Progenitor cell of endocrine pancreas (in vitro differentiated cells): ENCODE results near the gene RGS3. TPM values are rescaled to one million over a fixed set of nuclear protein-coding genes. Genes with fewer than 3 reads are reported as not detected.

Experiments used
- DNase-seq: peaks from one replicate; pipeline ENCODE4 v3.0.0; 2021; ENCODE audit warnings: low spot score; ENCODE audit not compliant: unreplicated experiment
- H3K27ac Mint-ChIP-seq: 2 replicates; pipeline ENCODE4 v1.8.0; 2021; ENCODE audit warnings: mild to moderate bottlenecking, moderate library complexity, mixed read lengths
- H3K27me3 Mint-ChIP-seq: 2 replicates; pipeline ENCODE4 v1.8.0; 2021; ENCODE audit warnings: mixed read lengths
- H3K36me3 Mint-ChIP-seq: 2 replicates; pipeline ENCODE4 v1.8.0; 2022; ENCODE audit warnings: mixed read lengths; ENCODE audit not compliant: insufficient read depth
- H3K4me1 Mint-ChIP-seq: 2 replicates; pipeline ENCODE4 v1.8.0; 2021; ENCODE audit warnings: low read depth, mixed read lengths
- H3K4me3 Mint-ChIP-seq: 2 replicates; pipeline ENCODE4 v1.8.0; 2021; ENCODE audit warnings: low read depth, mild to moderate bottlenecking, moderate library complexity, mixed read lengths
- H3K9me3 Mint-ChIP-seq: 2 replicates; pipeline ENCODE4 v1.8.0; 2021; ENCODE audit warnings: low read depth, mixed read lengths
- total RNA-seq: library from RNA; stranded (reverse); gene quantifications from 2 replicates; pipeline ENCODE4 v1.2.1, GENCODE V29; 2021
- TF ChIP-seq, protein P1 (sequence below): fragments of 200-600 bp; sonication (generic); IDR thresholded peaks from one replicate; pipeline ENCODE4 v1.5.0; 2021; ENCODE audit warnings: antibody characterized with exemption, mild to moderate bottlenecking; ENCODE audit not compliant: unreplicated experiment

The RGS3 gene
- total RNA-seq, 1 donor from 2014 or later, result 39.3 TPM

DNA sequence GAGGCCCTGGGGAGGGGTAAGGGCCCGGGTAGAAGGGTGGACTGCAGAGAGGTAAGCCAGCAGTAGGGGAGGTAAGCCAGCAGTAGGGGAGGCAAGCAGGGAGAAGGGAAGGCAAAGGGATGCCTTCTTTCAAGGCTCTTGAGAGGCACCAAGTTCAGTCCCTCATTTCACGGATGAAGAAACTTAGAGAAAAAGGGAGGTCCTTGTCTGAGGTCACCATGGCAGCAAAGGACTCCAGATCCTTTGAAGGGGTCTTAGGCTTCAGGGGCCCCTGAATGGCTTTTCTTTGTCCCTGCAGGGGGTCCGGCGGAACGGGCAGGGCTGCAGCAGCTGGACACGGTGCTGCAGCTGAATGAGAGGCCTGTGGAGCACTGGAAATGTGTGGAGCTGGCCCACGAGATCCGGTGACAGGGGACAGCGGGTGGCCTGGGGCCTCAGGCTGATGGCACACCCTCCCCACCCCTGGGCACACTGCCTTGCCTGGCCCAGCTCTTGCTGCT, 42.6 kb downstream of the RGS3 start:
- no peak for DNase-seq

DNA sequence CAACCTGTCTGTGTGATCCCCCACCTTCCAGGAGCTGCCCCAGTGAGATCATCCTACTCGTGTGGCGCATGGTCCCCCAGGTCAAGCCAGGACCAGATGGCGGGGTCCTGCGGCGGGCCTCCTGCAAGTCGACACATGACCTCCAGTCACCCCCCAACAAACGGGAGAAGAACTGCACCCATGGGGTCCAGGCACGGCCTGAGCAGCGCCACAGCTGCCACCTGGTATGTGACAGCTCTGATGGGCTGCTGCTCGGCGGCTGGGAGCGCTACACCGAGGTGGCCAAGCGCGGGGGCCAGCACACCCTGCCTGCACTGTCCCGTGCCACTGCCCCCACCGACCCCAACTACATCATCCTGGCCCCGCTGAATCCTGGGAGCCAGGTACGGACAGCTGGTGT, 43.7 kb downstream of the RGS3 start:
- TF ChIP-seq, protein P1, sequence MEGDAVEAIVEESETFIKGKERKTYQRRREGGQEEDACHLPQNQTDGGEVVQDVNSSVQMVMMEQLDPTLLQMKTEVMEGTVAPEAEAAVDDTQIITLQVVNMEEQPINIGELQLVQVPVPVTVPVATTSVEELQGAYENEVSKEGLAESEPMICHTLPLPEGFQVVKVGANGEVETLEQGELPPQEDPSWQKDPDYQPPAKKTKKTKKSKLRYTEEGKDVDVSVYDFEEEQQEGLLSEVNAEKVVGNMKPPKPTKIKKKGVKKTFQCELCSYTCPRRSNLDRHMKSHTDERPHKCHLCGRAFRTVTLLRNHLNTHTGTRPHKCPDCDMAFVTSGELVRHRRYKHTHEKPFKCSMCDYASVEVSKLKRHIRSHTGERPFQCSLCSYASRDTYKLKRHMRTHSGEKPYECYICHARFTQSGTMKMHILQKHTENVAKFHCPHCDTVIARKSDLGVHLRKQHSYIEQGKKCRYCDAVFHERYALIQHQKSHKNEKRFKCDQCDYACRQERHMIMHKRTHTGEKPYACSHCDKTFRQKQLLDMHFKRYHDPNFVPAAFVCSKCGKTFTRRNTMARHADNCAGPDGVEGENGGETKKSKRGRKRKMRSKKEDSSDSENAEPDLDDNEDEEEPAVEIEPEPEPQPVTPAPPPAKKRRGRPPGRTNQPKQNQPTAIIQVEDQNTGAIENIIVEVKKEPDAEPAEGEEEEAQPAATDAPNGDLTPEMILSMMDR, result no peak
- H3K9me3 Mint-ChIP-seq, result no peaks in the 10 kb centered on the region
- H3K27me3 Mint-ChIP-seq, result no peaks in the 10 kb centered on the region
- H3K27ac Mint-ChIP-seq, result no peak overlapping the region
- H3K4me1 Mint-ChIP-seq, result peaks cover 5% of the 10 kb centered on the region
- H3K4me3 Mint-ChIP-seq, result no peak overlapping the region
- DNase-seq, result no peak
- H3K36me3 Mint-ChIP-seq, result peaks cover 12% of the 10 kb centered on the region

More for the DNA sequence above, 42.6 kb downstream of the RGS3 start:
- no peaks in the 10 kb centered on the region for H3K9me3 Mint-ChIP-seq
- H3K27ac Mint-ChIP-seq, result no peak overlapping the region
- peaks cover 12% of the 10 kb centered on the region for H3K36me3 Mint-ChIP-seq
- no peak overlapping the region for H3K4me3 Mint-ChIP-seq
- H3K4me1 Mint-ChIP-seq, result peaks cover 5% of the 10 kb centered on the region
- H3K27me3 Mint-ChIP-seq, result no peaks in the 10 kb centered on the region
- TF ChIP-seq, protein P1, result no peak

DNA sequence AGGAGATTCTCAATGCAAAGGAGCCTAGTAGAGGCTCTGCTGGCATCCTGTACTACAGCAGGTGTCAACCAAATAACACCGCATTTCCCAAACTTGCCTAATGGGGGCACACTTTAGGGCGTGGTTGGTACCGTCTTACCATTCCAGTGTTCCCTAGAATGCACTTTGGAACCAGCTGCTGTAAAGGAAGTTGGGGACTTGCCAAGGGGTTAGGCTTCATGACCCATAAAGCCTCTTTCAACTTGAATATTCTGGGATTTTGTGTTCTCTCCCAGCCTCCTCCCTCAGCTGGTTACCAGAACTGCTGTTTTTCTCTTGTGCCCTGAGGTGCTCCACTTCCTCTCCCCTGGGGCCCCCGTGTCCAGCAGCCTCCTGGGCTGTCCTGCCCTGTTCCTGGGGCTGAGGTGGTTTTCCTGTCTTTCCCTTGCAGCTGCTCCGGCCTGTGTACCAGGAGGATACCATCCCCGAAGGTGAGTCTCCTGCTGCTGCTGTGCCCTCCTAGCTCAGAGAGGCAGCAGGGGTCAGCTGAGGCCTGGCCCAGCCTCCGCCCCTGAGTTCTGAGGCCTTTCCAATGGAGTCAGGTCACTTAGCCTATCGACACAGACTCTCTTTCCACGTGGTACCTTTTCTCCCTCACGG, 44.7 kb downstream of the RGS3 start:
- Mint-ChIP-seq H3K27ac (no peak overlapping the region), H3K4me1 (peaks cover 5% of the 10 kb centered on the region)

DNA sequence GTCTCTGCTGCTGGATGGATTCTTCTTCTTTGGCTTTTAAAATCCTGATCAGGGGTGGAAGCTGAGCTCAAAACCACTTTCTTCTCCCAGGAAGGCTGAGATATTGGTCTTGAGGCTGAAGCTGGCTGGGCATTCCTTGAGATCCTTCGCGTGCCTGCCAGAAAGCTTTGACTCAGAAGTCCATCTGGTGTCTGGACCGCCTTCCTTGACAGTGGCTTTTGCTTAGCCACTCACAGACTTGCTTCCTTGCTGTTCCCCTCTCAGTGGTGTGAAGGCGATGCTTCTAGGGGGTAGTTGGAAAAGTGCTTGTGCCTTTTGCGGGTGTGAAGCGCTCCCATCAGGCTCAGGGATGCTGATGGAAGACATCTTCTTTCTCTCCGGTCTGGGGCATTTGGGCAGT, 45.9 kb downstream of the RGS3 start:
- no peak overlapping the region for H3K27ac Mint-ChIP-seq
- H3K27me3 Mint-ChIP-seq, result no peaks in the 10 kb centered on the region
- H3K9me3 Mint-ChIP-seq, result no peaks in the 10 kb centered on the region
- TF ChIP-seq, protein P1, result no peak
- H3K36me3 Mint-ChIP-seq, result peaks cover 12% of the 10 kb centered on the region
- no peak for DNase-seq
- H3K4me3 Mint-ChIP-seq, result no peak overlapping the region
- H3K4me1 Mint-ChIP-seq, result peaks cover 14% of the 10 kb centered on the region

More for the DNA sequence above, 44.7 kb downstream of the RGS3 start:
- no peak for DNase-seq
- H3K36me3 Mint-ChIP-seq, result peaks cover 12% of the 10 kb centered on the region
- no peaks in the 10 kb centered on the region for H3K9me3 Mint-ChIP-seq
- H3K4me3 Mint-ChIP-seq, result no peak overlapping the region
- H3K27me3 Mint-ChIP-seq, result no peaks in the 10 kb centered on the region
- TF ChIP-seq, protein P1, result no peak

DNA sequence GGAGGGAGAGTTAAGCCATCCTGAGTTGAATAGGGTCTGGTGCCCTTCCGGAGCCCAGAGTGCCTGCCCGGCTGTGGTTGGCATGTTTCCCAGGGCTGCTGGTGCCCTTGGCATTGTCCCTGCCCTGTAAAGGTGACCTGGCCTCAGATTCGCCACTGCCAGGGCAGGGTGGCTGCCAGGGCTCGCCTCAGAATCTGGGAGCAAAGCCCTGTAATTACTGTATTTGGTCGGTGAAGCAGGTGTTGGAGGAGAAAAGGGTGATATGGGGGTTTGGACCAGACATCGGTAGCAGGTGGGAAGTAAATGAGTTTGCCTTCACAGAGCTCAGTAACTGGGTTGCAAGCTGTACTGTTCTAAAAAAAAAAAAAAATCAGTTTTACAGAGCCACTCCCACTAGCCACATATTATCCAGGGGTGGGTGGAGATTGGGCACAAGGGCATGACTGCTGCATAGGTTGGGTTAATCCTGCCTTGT, 47.6 kb downstream of the RGS3 start:
- TF ChIP-seq, protein P1, result no peak
- Mint-ChIP-seq H3K36me3 (peaks cover 14% of the 10 kb centered on the region), H3K27me3 (no peaks in the 10 kb centered on the region), H3K9me3 (no peaks in the 10 kb centered on the region), H3K27ac (peak overlapping the region; percentile 33), H3K4me3 (no peak overlapping the region), H3K4me1 (peaks cover 26% of the 10 kb centered on the region)
- DNase-seq, result no peak
